Measurements from ENCODE around the gene JUND.

JUND gene

DNA sequence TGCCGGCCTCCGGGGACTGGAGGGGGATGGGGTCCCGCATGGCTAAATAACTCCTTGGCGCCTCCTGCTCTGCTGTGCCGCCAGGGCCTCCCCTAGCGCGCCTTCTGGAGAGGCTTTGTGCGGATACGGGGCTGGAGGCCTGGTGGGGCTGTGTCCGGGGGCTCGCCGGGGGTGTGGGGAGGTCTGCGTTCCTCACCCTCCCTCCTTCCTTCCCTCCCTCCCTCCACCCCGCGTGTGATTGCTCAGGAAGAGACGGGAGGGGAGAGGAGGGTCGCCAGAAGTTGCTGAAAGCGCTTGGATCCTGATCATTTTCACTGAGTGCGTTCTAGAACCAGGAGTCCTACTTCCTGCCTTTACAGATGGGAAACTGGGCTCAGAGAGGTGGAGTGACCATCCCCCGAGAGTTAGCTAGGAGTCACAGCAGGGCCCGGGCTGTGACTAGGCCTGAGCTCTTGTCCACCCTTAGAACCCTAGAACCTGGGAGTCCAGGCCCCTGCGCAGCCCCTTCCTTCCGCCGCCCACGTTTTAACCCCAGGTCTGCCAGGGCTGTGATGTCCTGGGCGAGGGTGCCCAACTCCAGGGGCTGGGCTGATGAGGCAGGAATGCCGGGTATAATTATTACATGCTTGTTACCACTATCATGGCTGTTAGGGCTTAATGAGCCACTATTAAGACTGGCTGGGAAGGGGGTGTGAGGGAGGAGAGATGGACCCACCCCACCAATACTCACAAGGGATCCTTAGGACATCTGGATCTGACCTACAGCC is 782 bp upstream of the JUND start:
- Histone ChIP-seq H3K4me3 (ENCODE audit: insufficient read depth, low read depth, low read length, poor library complexity, severe bottlenecking) (peak overlapping the region; percentile 41), H3K4me1 (ENCODE audit: control insufficient read depth, insufficient read depth, low read length, poor library complexity, severe bottlenecking) (peaks cover 32% of the 10 kb centered on the region)

GRCh38 chr19:18280247-18281081 is 958 bp downstream of the JUND start:
- Histone ChIP-seq H3K4me3 (ENCODE audit: insufficient read depth, low read depth, low read length, poor library complexity, severe bottlenecking) (peak overlapping the region; percentile 97), H3K27me3 (replicated peaks; ENCODE audit: control insufficient read depth, insufficient read depth, low read length, poor library complexity, severe bottlenecking) (no peaks in the 10 kb centered on the region), H3K4me1 (ENCODE audit: control insufficient read depth, insufficient read depth, low read length, poor library complexity, severe bottlenecking) (peaks cover 37% of the 10 kb centered on the region), H3K36me3 (ENCODE audit: control insufficient read depth, insufficient read depth, low read length) (peaks cover 25% of the 10 kb centered on the region), H3K9me3 (ENCODE audit: control insufficient read depth, low read length) (no peaks in the 10 kb centered on the region), H3K27ac (ENCODE audit: insufficient read depth, low read length, poor library complexity, severe bottlenecking) (peak overlapping the region; percentile 96)
- DNase-seq: peak; percentile 71 to 77 (median 77)

More for the DNA sequence above, 782 bp upstream of the JUND start:
- H3K36me3 ChIP-seq (ENCODE audit: control insufficient read depth, insufficient read depth, low read length): peaks cover 21% of the 10 kb centered on the region
- no peaks in the 10 kb centered on the region for H3K9me3 ChIP-seq (ENCODE audit: control insufficient read depth, low read length)
- no peak for DNase-seq
- H3K27ac ChIP-seq (ENCODE audit: insufficient read depth, low read length, poor library complexity, severe bottlenecking): peak overlapping the region; percentile 91
- no peaks in the 10 kb centered on the region for H3K27me3 ChIP-seq (replicated peaks; ENCODE audit: control insufficient read depth, insufficient read depth, low read length, poor library complexity, severe bottlenecking)

- H3K27ac ChIP-seq (ENCODE audit: insufficient read depth, low read length, poor library complexity, severe bottlenecking): peak overlapping the region; percentile 96
- H3K4me3 ChIP-seq (ENCODE audit: insufficient read depth, low read depth, low read length, poor library complexity, severe bottlenecking): peak overlapping the region; percentile 97
- DNase-seq: peak; percentile 82 to 85 (median 84)
- no peaks in the 10 kb centered on the region for H3K9me3 ChIP-seq (ENCODE audit: control insufficient read depth, low read length)
- H3K4me1 ChIP-seq (ENCODE audit: control insufficient read depth, insufficient read depth, low read length, poor library complexity, severe bottlenecking): peaks cover 35% of the 10 kb centered on the region
- peaks cover 26% of the 10 kb centered on the region for H3K36me3 ChIP-seq (ENCODE audit: control insufficient read depth, insufficient read depth, low read length)
- H3K27me3 ChIP-seq (replicated peaks; ENCODE audit: control insufficient read depth, insufficient read depth, low read length, poor library complexity, severe bottlenecking): no peaks in the 10 kb centered on the region
Observed at GRCh38 chr19:18279516-18280246, 1.7 kb downstream of the JUND start.

DNA sequence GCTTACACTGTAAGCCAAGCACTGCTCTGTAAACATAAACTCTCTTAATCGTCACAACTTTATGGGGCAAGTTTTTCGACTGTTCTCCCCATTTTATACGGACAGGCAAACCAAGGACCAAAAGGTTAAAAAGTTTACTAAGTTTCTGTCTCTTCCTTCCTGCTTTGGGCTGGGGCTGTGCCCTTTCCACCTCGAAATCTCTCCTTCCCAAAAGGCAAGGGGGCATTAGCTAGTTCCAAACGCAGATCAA is 2.2 kb downstream of the JUND start:
- peaks cover 26% of the 10 kb centered on the region for H3K36me3 ChIP-seq (ENCODE audit: control insufficient read depth, insufficient read depth, low read length)
- peak overlapping the region; percentile 97 for H3K4me3 ChIP-seq (ENCODE audit: insufficient read depth, low read depth, low read length, poor library complexity, severe bottlenecking)
- DNase-seq: no peak
- H3K9me3 ChIP-seq (ENCODE audit: control insufficient read depth, low read length): no peaks in the 10 kb centered on the region
- peaks cover 38% of the 10 kb centered on the region for H3K4me1 ChIP-seq (ENCODE audit: control insufficient read depth, insufficient read depth, low read length, poor library complexity, severe bottlenecking)
- no peaks in the 10 kb centered on the region for H3K27me3 ChIP-seq (replicated peaks; ENCODE audit: control insufficient read depth, insufficient read depth, low read length, poor library complexity, severe bottlenecking)
- H3K27ac ChIP-seq (ENCODE audit: insufficient read depth, low read length, poor library complexity, severe bottlenecking): peak overlapping the region; percentile 96

DNA sequence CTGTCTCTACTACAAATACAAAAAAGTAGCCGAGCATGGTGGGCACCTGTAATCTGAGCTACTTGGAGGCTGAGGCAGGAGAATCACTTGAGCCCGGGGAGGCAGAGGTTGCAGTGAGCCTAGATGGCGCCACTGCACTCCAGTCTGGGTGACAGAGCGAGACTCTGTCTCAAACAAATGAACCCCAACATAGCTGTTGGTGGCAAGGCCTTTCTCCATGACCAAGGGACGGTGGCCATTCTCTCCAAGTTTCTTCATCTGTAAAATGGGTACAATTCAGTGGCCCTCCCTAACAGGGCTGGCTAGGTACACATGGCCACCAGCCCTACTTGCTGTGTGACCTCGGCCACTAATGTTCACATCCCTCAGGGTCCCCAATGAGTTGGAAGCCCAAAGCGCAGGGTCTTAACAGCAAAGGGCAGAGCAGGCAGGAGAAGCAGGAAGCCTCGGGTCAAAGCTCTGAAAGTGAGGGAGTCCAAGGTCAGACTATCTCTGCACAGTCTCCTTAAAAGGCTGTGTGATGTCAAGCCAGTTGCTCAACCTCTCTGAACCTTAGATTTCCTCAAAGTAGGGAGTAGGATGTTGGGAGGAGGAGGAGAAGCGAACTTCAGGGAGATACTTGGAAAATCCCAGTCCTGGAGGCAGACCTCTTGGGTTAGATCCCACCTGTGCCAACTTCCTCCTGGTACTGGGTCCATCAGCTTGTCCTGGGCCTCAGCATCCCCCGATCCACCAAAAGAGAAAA is 2.7 kb downstream of the JUND start:
- H3K4me3 ChIP-seq (ENCODE audit: insufficient read depth, low read depth, low read length, poor library complexity, severe bottlenecking): peak overlapping the region; percentile 97
- H3K4me1 ChIP-seq (ENCODE audit: control insufficient read depth, insufficient read depth, low read length, poor library complexity, severe bottlenecking): peaks cover 38% of the 10 kb centered on the region
- no peaks in the 10 kb centered on the region for H3K27me3 ChIP-seq (replicated peaks; ENCODE audit: control insufficient read depth, insufficient read depth, low read length, poor library complexity, severe bottlenecking)
- no peaks in the 10 kb centered on the region for H3K9me3 ChIP-seq (ENCODE audit: control insufficient read depth, low read length)
- peaks cover 26% of the 10 kb centered on the region for H3K36me3 ChIP-seq (ENCODE audit: control insufficient read depth, insufficient read depth, low read length)
- DNase-seq: peak; percentile 42 to 57 (median 48)
- H3K27ac ChIP-seq (ENCODE audit: insufficient read depth, low read length, poor library complexity, severe bottlenecking): peak overlapping the region; percentile 96

GRCh38 chr19:18274781-18275356 is 6.6 kb downstream of the JUND start:
- H3K4me1 ChIP-seq (ENCODE audit: control insufficient read depth, insufficient read depth, low read length, poor library complexity, severe bottlenecking): peaks cover 29% of the 10 kb centered on the region
- H3K36me3 ChIP-seq (ENCODE audit: control insufficient read depth, insufficient read depth, low read length): peaks cover 19% of the 10 kb centered on the region
- H3K4me3 ChIP-seq (ENCODE audit: insufficient read depth, low read depth, low read length, poor library complexity, severe bottlenecking): no peak overlapping the region
- H3K27me3 ChIP-seq (replicated peaks; ENCODE audit: control insufficient read depth, insufficient read depth, low read length, poor library complexity, severe bottlenecking): no peaks in the 10 kb centered on the region
- H3K27ac ChIP-seq (ENCODE audit: insufficient read depth, low read length, poor library complexity, severe bottlenecking): no peak overlapping the region
- DNase-seq: no peak
- H3K9me3 ChIP-seq (ENCODE audit: control insufficient read depth, low read length): no peaks in the 10 kb centered on the region

GRCh38 chr19:18274219-18274780 is 7.1 kb downstream of the JUND start, which contains the start of gene IQCN:
Gene IQCN (minus strand): TSS chr19:18274452. CDS start chr19:18269478, 4,974 bp downstream.
- peaks cover 19% of the 10 kb centered on the region for H3K36me3 ChIP-seq (ENCODE audit: control insufficient read depth, insufficient read depth, low read length)
- DNase-seq: peak in 1 of 3 donors; percentile 41
- no peaks in the 10 kb centered on the region for H3K27me3 ChIP-seq (replicated peaks; ENCODE audit: control insufficient read depth, insufficient read depth, low read length, poor library complexity, severe bottlenecking)
- H3K4me3 ChIP-seq (ENCODE audit: insufficient read depth, low read depth, low read length, poor library complexity, severe bottlenecking): no peak within 1 kb of the TSS
- peaks cover 29% of the 10 kb centered on the region for H3K4me1 ChIP-seq (ENCODE audit: control insufficient read depth, insufficient read depth, low read length, poor library complexity, severe bottlenecking)
- no peak within 1 kb of the TSS for H3K27ac ChIP-seq (ENCODE audit: insufficient read depth, low read length, poor library complexity, severe bottlenecking)
- H3K9me3 ChIP-seq (ENCODE audit: control insufficient read depth, low read length): no peaks in the 10 kb centered on the region

GRCh38 chr19:18273561-18274218 is 7.7 kb downstream of the JUND start:
- Histone ChIP-seq H3K9me3 (ENCODE audit: control insufficient read depth, low read length) (no peaks in the 10 kb centered on the region), H3K4me1 (ENCODE audit: control insufficient read depth, insufficient read depth, low read length, poor library complexity, severe bottlenecking) (peaks cover 24% of the 10 kb centered on the region), H3K27me3 (replicated peaks; ENCODE audit: control insufficient read depth, insufficient read depth, low read length, poor library complexity, severe bottlenecking) (no peaks in the 10 kb centered on the region), H3K4me3 (ENCODE audit: insufficient read depth, low read depth, low read length, poor library complexity, severe bottlenecking) (no peak overlapping the region), H3K27ac (ENCODE audit: insufficient read depth, low read length, poor library complexity, severe bottlenecking) (no peak overlapping the region), H3K36me3 (ENCODE audit: control insufficient read depth, insufficient read depth, low read length) (peaks cover 14% of the 10 kb centered on the region)
- no peak for DNase-seq

All from effector memory CD4-positive, alpha-beta T cell (primary cell).